Colonic mucosa (tissue), 4 donors: ENCODE data around the gene AZIN2. TPM values are rescaled to one million over a fixed set of nuclear protein-coding genes. Genes with fewer than 3 reads are reported as not detected.

Experiments used
- DNase-seq: peaks from one replicate; pipeline ENCODE4 v3.0.0-alpha.2; 2020
- H3K27ac ChIP-seq: fragments of 200-600 bp; one replicate; pipeline ENCODE4 v1.8.0; 2021
- H3K27me3 ChIP-seq: fragments of 200-600 bp; one replicate; pipeline ENCODE4 v1.8.0; 2021
- H3K36me3 ChIP-seq: fragments of 200-600 bp; one replicate; pipeline ENCODE4 v1.8.0; 2021
- H3K4me1 ChIP-seq: fragments of 200-600 bp; one replicate; pipeline ENCODE4 v1.8.0; 2021; ENCODE audit warnings: mild to moderate bottlenecking
- H3K4me3 ChIP-seq: fragments of 200-600 bp; one replicate; pipeline ENCODE4 v1.8.0; 2021
- H3K9ac ChIP-seq, 2 donors: one replicate each; pipeline ENCODE4 v1.7.0; 2013; ENCODE audit warnings: control low read depth in 2 of 2, low read depth in 2 of 2, low read length in 2 of 2
- H3K9me3 ChIP-seq: fragments of 200-600 bp; one replicate; pipeline ENCODE4 v1.8.0; 2021
- CTCF ChIP-seq: fragments of 200-600 bp; IDR thresholded peaks from one replicate; pipeline ENCODE4 v1.8.0; 2022; ENCODE audit warnings: antibody characterized with exemption, mild to moderate bottlenecking
- intact Hi-C: fragments of 100-400 bp; cut with DNase I; formaldehyde crosslinking; loops from one replicate; pipeline ENCODE4 v1.14.1; 2022
- total RNA-seq, 2 donors: library from RNA; stranded (reverse); fragmentation: NEBNext Ultra II Directional in 1 of 2; extraction: Animal tissue kit (Norgen Biotek cat#: 25700) in 1 of 2; gene quantifications; one replicate each; pipeline ENCODE4 v1.2.1, GENCODE V29; 2021
- donor health status: healthy.
- donor health status: DM: no; HTN: no; CAD: no.
- donor health status: DM: no; HTN: no; CAD: no.

AZIN2 gene
- total RNA-seq, 2 donors from 2014 or later: 10.2 to 21.4 TPM

- no peak overlapping the region for H3K27ac ChIP-seq
- no peak for TF ChIP-seq CTCF
These were observed 30.5 kb upstream of the AZIN2 start for GRCh38 chr1:33050221-33051076.

GRCh38 chr1:33055210-33056008 is 25.5 kb upstream of the AZIN2 start:
- peak; percentile 78 for DNase-seq
- H3K4me1 ChIP-seq: no peaks in the 10 kb centered on the region
- intact Hi-C loops: loop anchor here (2.0 kb wide), 1 partner anchor 123 kb away; no protein-coding TSS in a partner anchor
- H3K9me3 ChIP-seq: no peaks in the 10 kb centered on the region
- no peaks in the 10 kb centered on the region for H3K36me3 ChIP-seq
- H3K27ac ChIP-seq: peak overlapping the region; percentile 64
- peak overlapping the region; percentile 46 to 58 for H3K9ac ChIP-seq
- no peak overlapping the region for H3K4me3 ChIP-seq
- no peaks in the 10 kb centered on the region for H3K27me3 ChIP-seq
- peak; percentile 62 for TF ChIP-seq CTCF

More at GRCh38 chr1:33050221-33051076, 30.5 kb upstream of the AZIN2 start:
- no peaks in the 10 kb centered on the region for H3K4me1 ChIP-seq
- H3K4me3 ChIP-seq: no peak overlapping the region
- DNase-seq: no peak
- H3K9ac ChIP-seq: no peak overlapping the region
- H3K27me3 ChIP-seq: no peaks in the 10 kb centered on the region
- no peaks in the 10 kb centered on the region for H3K36me3 ChIP-seq
- intact Hi-C loops: no loop called here
- H3K9me3 ChIP-seq: no peaks in the 10 kb centered on the region

GRCh38 chr1:33056426-33056825 is 24.5 kb upstream of the AZIN2 start:
- H3K9me3 ChIP-seq: no peaks in the 10 kb centered on the region
- TF ChIP-seq CTCF: no peak
- no peaks in the 10 kb centered on the region for H3K27me3 ChIP-seq
- intact Hi-C loops: loop anchor here (2.0 kb wide), 1 partner anchor 124 kb away; no protein-coding TSS in a partner anchor
- no peak overlapping the region for H3K27ac ChIP-seq
- no peaks in the 10 kb centered on the region for H3K36me3 ChIP-seq
- no peaks in the 10 kb centered on the region for H3K4me1 ChIP-seq
- DNase-seq: no peak
- H3K9ac ChIP-seq: no peak overlapping the region
- H3K4me3 ChIP-seq: no peak overlapping the region

- Histone ChIP-seq H3K9me3 (no peaks in the 10 kb centered on the region), H3K36me3 (no peaks in the 10 kb centered on the region), H3K4me3 (no peak overlapping the region), H3K27me3 (no peaks in the 10 kb centered on the region), H3K4me1 (no peaks in the 10 kb centered on the region), H3K9ac (peak overlapping the region in 1 of 2 donors; percentile 5), H3K27ac (no peak overlapping the region)
- no peak for DNase-seq
- no peak for TF ChIP-seq CTCF
- intact Hi-C loops: loop anchor here (2.0 kb wide), 1 partner anchor 124 kb away; no protein-coding TSS in a partner anchor
These were observed 23.9 kb upstream of the AZIN2 start for GRCh38 chr1:33057095-33057494.

GRCh38 chr1:33060579-33061083 is 20.3 kb upstream of the AZIN2 start:
- H3K9me3 ChIP-seq: peaks cover 3% of the 10 kb centered on the region
- intact Hi-C loops: no loop called here
- no peaks in the 10 kb centered on the region for H3K36me3 ChIP-seq
- H3K4me1 ChIP-seq: no peaks in the 10 kb centered on the region
- no peak overlapping the region for H3K4me3 ChIP-seq
- H3K27me3 ChIP-seq: no peaks in the 10 kb centered on the region
- H3K27ac ChIP-seq: no peak overlapping the region
- TF ChIP-seq CTCF: no peak
- no peak overlapping the region for H3K9ac ChIP-seq
- DNase-seq: no peak
